GM19099 (cell line): Measurements from ENCODE around the gene TTC23.
A peak's percentile ranks its signal among the peaks of the same experiment; 100 is the strongest.

Source experiments
- POLR2A ChIP-seq: IDR thresholded peaks from 3 replicates; pipeline ENCODE4 v1.6.1; 2011; ENCODE audit warnings: low read depth; ENCODE audit not compliant: insufficient read length; ENCODE audit errors: extremely low read depth

TTC23 gene

GRCh38 chr15:99253381-99254090 lies 4.2 kb upstream of the TTC23 start:
- TF ChIP-seq POLR2A: no peak

DNA sequence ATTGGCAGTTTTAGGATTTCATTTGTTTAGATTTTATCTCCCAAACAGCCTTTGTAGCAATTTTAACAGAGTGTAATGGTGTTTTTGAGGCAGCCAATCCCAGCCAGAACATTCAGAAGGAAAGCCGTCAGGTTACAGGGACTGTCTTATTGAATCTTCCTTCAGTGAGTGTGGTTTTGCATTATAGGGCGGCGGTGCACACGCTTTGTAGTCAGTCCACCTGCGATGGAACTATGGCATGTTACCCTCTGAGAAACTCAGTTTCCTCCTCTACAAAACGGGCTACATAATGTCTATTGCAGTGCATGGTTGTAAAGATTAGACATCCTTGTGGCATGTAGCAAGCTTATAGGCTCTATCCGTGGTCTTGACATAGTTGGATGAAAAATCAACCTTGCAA lies 2.9 kb upstream of the TTC23 start:
- no peak for TF ChIP-seq POLR2A

DNA sequence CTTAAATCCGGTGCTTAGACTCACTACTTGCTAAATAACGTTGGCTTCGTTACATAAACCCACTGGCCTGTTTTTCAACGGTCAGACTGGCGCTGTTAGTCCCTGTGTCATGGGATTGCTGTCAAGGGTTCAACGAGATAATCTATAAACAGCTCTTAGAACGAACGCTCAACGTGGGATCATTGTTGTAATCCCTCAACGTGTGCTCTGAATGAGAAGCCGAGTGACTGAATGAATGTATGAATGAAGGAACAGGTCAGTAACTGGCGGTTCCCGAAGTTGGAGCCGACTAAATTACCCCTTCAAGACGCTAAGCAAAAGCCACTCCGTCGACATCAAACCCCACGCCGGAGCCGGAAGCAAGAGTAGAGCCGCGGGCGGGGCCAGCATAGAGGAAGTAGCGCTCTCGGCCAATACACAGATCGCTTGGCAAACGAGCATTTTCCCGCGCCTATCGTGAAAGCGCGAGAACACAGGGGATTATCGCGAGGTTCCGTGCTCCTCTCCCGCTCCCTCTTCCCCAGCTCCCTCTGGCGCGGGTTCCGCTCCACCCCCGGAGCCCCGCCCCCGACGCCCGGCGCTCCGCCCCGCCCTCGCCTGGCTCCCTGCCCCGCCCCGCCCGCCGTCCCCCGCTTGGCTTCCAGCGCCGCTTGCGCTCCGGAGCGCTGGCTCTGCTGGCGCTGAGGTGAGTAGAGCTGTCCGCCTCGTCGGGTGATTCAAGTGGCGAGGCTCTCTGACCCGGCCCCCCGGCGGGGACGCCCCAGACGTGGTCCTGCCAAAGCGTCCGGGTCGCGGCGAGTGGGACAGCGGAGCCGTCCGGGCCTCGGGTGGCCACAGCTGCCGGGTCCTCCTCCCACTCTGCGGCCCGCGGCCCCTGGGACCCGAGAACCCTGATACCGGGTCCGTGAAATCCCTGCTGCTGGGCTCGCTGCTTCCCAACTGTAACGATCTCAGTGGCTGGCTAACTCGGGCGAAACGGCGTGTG lies 1.8 kb upstream of the TTC23 start, which contains the start of gene LRRC28:
Gene LRRC28 (plus strand): TSS at position 625 of the 985 bp plus-strand sequence. CDS start 4,477 bp downstream, outside the sequence.
- peak; percentile 93 for TF ChIP-seq POLR2A

DNA sequence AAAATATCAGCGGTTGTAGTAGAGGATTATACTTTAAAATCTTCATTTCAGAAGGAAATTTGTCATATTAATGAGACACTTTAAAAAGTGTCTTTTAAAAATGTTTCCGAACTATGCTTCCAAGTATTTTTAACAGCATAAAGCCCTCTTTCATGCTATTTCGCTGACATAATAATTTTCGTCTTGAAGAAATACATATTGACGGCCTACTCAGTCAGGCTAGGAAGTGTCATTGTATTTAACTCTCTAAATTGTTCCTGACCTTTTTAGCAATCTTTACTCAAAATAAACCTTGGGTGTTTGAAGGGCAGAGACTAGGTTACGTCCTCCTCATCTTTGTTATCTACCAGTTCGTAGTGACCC lies 1.1 kb upstream of the TTC23 start:
- TF ChIP-seq POLR2A: no peak

DNA sequence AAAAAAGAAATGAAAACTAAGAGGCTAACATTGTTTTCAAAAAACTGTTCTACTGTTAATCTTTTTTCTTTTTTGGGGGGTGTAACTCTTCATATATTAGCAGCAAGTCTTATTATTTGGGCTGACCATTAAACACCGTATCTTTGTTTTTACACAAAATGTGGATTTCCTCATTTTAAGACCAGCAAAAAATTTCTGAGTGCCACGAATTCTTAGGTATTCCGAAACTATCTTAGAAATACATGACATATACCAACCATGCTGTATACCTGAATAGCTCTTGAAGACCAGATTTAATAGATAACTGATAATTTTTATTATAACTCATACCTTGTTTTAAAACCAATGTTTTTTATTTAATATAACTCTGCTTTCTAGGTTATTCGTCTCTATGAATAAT lies 620 bp upstream of the TTC23 start:
- no peak for TF ChIP-seq POLR2A

- TF ChIP-seq POLR2A: no peak
These were observed 1.2 kb downstream of the TTC23 start for GRCh38 chr15:99248000-99248715.

GRCh38 chr15:99247062-99247461 lies 2.3 kb downstream of the TTC23 start:
- TF ChIP-seq POLR2A: no peak

- no peak for TF ChIP-seq POLR2A
These were observed 5.1 kb downstream of the TTC23 start for GRCh38 chr15:99244306-99244705.

GRCh38 chr15:99241752-99242151 lies 7.6 kb downstream of the TTC23 start:
- no peak for TF ChIP-seq POLR2A

DNA sequence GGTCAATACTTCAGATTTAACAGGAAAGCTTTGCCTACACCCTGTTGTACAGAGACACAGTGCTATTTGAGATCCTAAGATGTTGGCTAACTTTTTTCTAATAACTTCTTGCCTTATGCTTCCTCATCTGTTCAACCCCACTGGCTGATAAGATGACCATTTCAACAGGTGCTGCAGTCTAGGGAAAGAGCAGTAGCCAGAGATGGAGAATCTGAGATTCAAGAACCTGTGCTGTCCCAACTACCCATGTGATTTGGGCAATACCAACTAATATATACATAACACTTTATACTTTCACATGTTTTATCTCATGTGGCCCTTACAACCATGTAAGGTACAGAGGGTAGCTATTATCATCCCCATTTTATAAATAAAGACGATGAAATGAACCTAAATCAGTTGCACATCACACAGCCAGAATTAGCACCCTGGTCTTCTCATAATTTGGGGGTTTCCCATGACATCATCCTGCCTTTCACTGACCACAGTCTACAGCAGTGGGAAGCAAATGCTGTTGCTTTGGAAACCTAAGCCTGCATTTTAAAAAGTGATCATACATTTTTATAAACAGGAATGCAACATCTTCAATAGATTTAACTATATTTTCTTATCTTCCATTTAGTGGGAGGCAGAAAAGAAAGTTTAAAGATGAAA lies 9.7 kb downstream of the TTC23 start:
- TF ChIP-seq POLR2A: no peak

DNA sequence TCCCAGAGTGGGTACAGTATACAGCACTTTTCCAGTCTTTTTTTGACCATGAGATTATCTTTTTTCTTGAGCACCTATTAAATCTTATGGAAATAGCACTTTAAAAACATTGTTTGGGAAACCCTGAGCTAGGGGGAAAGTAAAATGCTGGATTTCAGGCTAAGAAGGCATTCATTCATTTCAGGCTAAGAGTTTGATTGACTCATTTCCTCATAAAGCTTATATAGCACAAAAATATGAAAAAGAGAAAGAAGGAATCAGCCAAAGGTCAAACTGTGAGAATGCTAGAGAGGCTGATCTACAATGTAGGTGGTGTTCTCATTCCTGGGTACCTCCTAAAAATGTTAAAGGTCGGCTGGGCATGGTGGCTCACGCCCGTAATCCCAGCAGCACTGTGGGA lies 10.5 kb downstream of the TTC23 start:
- no peak for TF ChIP-seq POLR2A

GRCh38 chr15:99232740-99233139 lies 16.6 kb downstream of the TTC23 start:
- no peak for TF ChIP-seq POLR2A

DNA sequence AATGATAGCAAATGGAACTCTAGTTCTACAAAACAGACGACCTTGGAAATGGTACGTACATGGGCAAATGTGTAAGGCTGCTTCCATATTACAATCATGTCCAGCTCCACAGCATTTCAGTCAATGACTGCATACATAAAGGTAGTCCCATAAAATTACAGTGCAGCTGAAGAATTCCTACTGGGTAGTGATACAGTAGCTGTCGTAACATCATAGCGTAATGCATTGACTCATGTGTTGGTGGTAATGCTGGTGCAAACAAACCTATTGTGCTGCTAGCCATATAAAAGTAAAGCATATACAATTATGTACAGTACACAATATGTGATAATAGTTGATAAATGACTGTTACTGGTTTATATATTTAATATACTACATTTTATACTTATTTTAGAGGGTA lies 18.5 kb downstream of the TTC23 start:
- TF ChIP-seq POLR2A: no peak

GRCh38 chr15:99228120-99228770 lies 21.1 kb downstream of the TTC23 start:
- no peak for TF ChIP-seq POLR2A

DNA sequence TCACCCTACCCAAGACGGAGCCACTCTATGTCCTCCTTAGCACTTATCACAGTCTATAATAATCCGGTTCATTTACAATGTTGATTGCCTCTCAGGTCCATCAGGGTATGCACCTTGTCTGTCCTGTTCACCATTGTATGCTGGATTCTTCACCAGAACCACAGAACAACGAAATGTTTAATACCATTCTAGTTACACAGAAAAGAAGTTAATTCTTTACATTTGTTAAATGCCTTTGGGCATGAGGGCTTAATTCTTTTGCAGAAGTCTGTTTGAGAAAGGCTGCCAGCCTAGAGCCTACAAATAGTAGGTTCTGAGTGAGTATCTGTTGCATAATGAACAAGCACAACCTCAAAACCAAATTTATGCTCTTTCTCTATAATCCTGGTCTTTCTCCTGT lies 22.6 kb downstream of the TTC23 start:
- no peak for TF ChIP-seq POLR2A
